ENCODE measurements around the gene BCL2L1.

- TF ChIP-seq EZH2phosphoT487 (IDR thresholded peaks at IDR 0.05; ENCODE audit: insufficient read depth, low read depth), result no peak
- TF ChIP-seq EZH2 (IDR thresholded peaks at IDR 0.05; ENCODE audit: insufficient read depth, poor library complexity, severe bottlenecking), result no peak
These were observed 85.0 kb downstream of the BCL2L1 start, which contains the start of gene COX4I2 for GRCh38 chr20:31637660-31638059.
